Islet of Langerhans (tissue), 1 donor: ENCODE data around the gene CUL7.
"Not testable (repeated sequence)": the region's sequence is repeated elsewhere in the genome, so short reads cannot be mapped to it uniquely, and the experiment has no call there.

Source experiments
- FAIRE-seq: peaks from one replicate; lab custom pipeline; 2011; peaks lifted over from hg19 to GRCh38; lab: Jason Lieb, UNC

The CUL7 gene

GRCh38 chr6:43053545-43054205 is at the start of gene CUL7:
CUL7 (minus strand) TSS chr6:43053851; CDS start chr6:43052788, 1,063 bp downstream.
- FAIRE-seq = no peak

- FAIRE-seq = no peak
Measured at GRCh38 chr6:43101497-43101896, 47.8 kb upstream of the CUL7 start.

- FAIRE-seq = no peak
Measured at GRCh38 chr6:43097502-43097901, 43.9 kb upstream of the CUL7 start.

GRCh38 chr6:43097098-43097489 is 43.4 kb upstream of the CUL7 start:
- FAIRE-seq = no peak

- no peak for FAIRE-seq
Measured at GRCh38 chr6:43096451-43097097, 42.9 kb upstream of the CUL7 start.

GRCh38 chr6:43095939-43096338 is 42.3 kb upstream of the CUL7 start:
- no peak for FAIRE-seq

- no peak for FAIRE-seq
Measured at GRCh38 chr6:43093436-43094289, 40.0 kb upstream of the CUL7 start.

- FAIRE-seq = no peak
Measured at GRCh38 chr6:43092635-43093034, 39.0 kb upstream of the CUL7 start.

- no peak for FAIRE-seq
Measured at GRCh38 chr6:43091436-43091991, 37.9 kb upstream of the CUL7 start.

GRCh38 chr6:43091020-43091419 is 37.4 kb upstream of the CUL7 start:
- FAIRE-seq = no peak

- no peak for FAIRE-seq
Measured at GRCh38 chr6:43090559-43090956, 36.9 kb upstream of the CUL7 start.

GRCh38 chr6:43089874-43090558 is 36.4 kb upstream of the CUL7 start:
- no peak for FAIRE-seq

GRCh38 chr6:43089467-43089866 is 35.8 kb upstream of the CUL7 start:
- FAIRE-seq = no peak

GRCh38 chr6:43088654-43089056 is 35.0 kb upstream of the CUL7 start:
- no peak for FAIRE-seq

GRCh38 chr6:43086022-43086658 is 32.5 kb upstream of the CUL7 start:
- FAIRE-seq = no peak

- no peak for FAIRE-seq
Measured at GRCh38 chr6:43082806-43083655, 29.4 kb upstream of the CUL7 start.

GRCh38 chr6:43081922-43082321 is 28.3 kb upstream of the CUL7 start:
- not testable (repeated sequence) for FAIRE-seq

GRCh38 chr6:43081043-43081442 is 27.4 kb upstream of the CUL7 start:
- no peak for FAIRE-seq

GRCh38 chr6:43078691-43079090 is 25.0 kb upstream of the CUL7 start:
- no peak for FAIRE-seq

GRCh38 chr6:43077981-43078511 is 24.4 kb upstream of the CUL7 start:
- no peak for FAIRE-seq
